K562 (cell line): ENCODE measurements around the gene CFAP20DC. TPM values are rescaled to one million over a fixed set of nuclear protein-coding genes. Genes with fewer than 3 reads are reported as not detected.
"Not testable (repeated sequence)": the region's sequence is repeated elsewhere in the genome, so short reads cannot be mapped to it uniquely, and the experiment has no call there.

Experiments
- ATAC-seq: fragments of 200-7000 bp; cut with Tn5 transposase; 3 replicates; pipeline ENCODE4 v1.9.1; 2020; ENCODE audit warnings: moderate library complexity
- BruUV-seq: library from RNA; stranded (reverse); fragments of 400-500 nt; replicated peaks from 2 replicates; lab custom pipeline; 2021; lab: Mats Ljungman, UMichigan
- CTCF ChIA-PET: fragments of 300-600 bp; formaldehyde crosslinking; extraction: SDS; loops from one replicate; lab custom pipeline; 2021; ENCODE audit warnings: low intra/inter-chr PET ratio; lab: Yijun Ruan, JAX
- POLR2A ChIA-PET: fragments of 300-600, 350-650 bp; sonication (Branson Sonifier 250); formaldehyde crosslinking; extraction: SDS; loops from one replicate; lab custom pipeline; 2021; ENCODE audit warnings: antibody characterized with exemption, inconsistent platforms; lab: Yijun Ruan, JAX
- DNase-seq, 4 experiments: peaks; one replicate each; pipeline versions ENCODE4 v3.0.0 to v3.0.0-alpha.2; 2011 to 2018; ENCODE audit warnings: low spot score in 3 of 4, mixed read lengths in 3 of 4; ENCODE audit errors: extremely low read depth in 1 of 4
- FAIRE-seq: peaks from 2 replicates; lab custom pipeline; 2011; peaks lifted over from hg19 to GRCh38; lab: Jason Lieb, UNC
- H2AFZ ChIP-seq: 2 replicates; pipeline ENCODE4 v1.6.0; 2011; ENCODE audit warnings: low read depth, low read length, control low read depth, inconsistent platforms
- H3K27ac ChIP-seq: fragments of 200-600 bp; 3 replicates; pipeline ENCODE4 v1.8.0; 2011; ENCODE audit warnings: low read depth, mild to moderate bottlenecking, control low read depth, inconsistent platforms, low read length, moderate library complexity, mixed read lengths; ENCODE audit errors: extremely low read depth
- H3K27me3 ChIP-seq, 2 experiments: fragments of 300-600 bp in 1 of 2; 2 replicates in 1 of 2; 3 replicates in 1 of 2; pipeline versions ENCODE4 v1.6.0 to v1.8.0; 2011; ENCODE audit warnings: inconsistent platforms in 2 of 2, low read length in 2 of 2, mild to moderate bottlenecking in 1 of 2, mixed read lengths in 1 of 2, moderate library complexity in 1 of 2; ENCODE audit not compliant: control insufficient read depth in 2 of 2, insufficient read depth in 2 of 2
- H3K36me3 ChIP-seq: fragments of 300-600 bp; 3 replicates; pipeline ENCODE4 v1.8.0; 2011; ENCODE audit warnings: mild to moderate bottlenecking, low read length, inconsistent platforms; ENCODE audit not compliant: control insufficient read depth, insufficient read depth
- H3K4me1 ChIP-seq, 2 experiments: fragments of 200-600 bp in 1 of 2; replicated peaks in 1 of 2; 2 replicates in 1 of 2; 3 replicates in 1 of 2; pipeline versions ENCODE4 v1.5.1 to v1.8.0; 2011; ENCODE audit warnings: inconsistent platforms in 2 of 2, low read length in 2 of 2, mild to moderate bottlenecking in 1 of 2, mixed read lengths in 1 of 2, moderate library complexity in 1 of 2; ENCODE audit not compliant: control insufficient read depth in 2 of 2, insufficient read depth in 2 of 2
- H3K4me2 ChIP-seq: 2 replicates; pipeline ENCODE4 v1.6.1; 2011; ENCODE audit warnings: low read length, control low read depth, inconsistent platforms, mixed read lengths; ENCODE audit not compliant: insufficient read depth
- H3K4me3 ChIP-seq: fragments of 200-600 bp; sonication (generic), shearing (Covaris generic); 2 replicates; pipeline ENCODE4 v1.5.1; 2016; ENCODE audit warnings: control low read depth, inconsistent platforms
- H3K79me2 ChIP-seq: fragments of 200-600 bp; 3 replicates; pipeline ENCODE4 v1.8.0; 2011; ENCODE audit warnings: low read length, inconsistent platforms; ENCODE audit not compliant: control insufficient read depth, insufficient read depth
- H3K9ac ChIP-seq, 2 experiments: 2 replicates each; pipeline versions ENCODE4 v1.6.0 to v1.6.1; 2011; ENCODE audit warnings: low read depth in 2 of 2, low read length in 2 of 2, control low read depth in 1 of 2, inconsistent platforms in 1 of 2, mild to moderate bottlenecking in 1 of 2, mixed read lengths in 1 of 2; ENCODE audit not compliant: insufficient read depth in 1 of 2
- H3K9me1 ChIP-seq: one replicate; pipeline ENCODE4 v1.6.0; 2011; ENCODE audit warnings: inconsistent platforms, mild to moderate bottlenecking, low read length, moderate library complexity; ENCODE audit not compliant: control insufficient read depth, insufficient read depth
- H3K9me3 ChIP-seq: replicated peaks from 2 replicates; pipeline ENCODE4 v1.5.1; 2011; ENCODE audit warnings: low read depth, low read length, inconsistent platforms; ENCODE audit not compliant: control insufficient read depth, insufficient read depth
- H4K20me1 ChIP-seq: replicated peaks from 2 replicates; pipeline ENCODE4 v1.6.1; 2011; ENCODE audit warnings: low read length, inconsistent platforms, mixed read lengths; ENCODE audit not compliant: control insufficient read depth, insufficient read depth
- C11orf30 ChIP-seq: fragments of 450-650 bp; IDR thresholded peaks from 2 replicates; pipeline ENCODE4 v1.6.1; 2016; ENCODE audit warnings: low read depth, mild to moderate bottlenecking
- ESRRA ChIP-seq: fragments of 450-650 bp; IDR thresholded peaks from 2 replicates; pipeline ENCODE4 v1.6.1; 2014; ENCODE audit warnings: low read depth, mild to moderate bottlenecking, moderate library complexity, borderline replicate concordance
- KLF10 ChIP-seq: fragments of 250-450 bp; sonication (Bioruptor Pico); IDR thresholded peaks from 2 replicates; pipeline ENCODE4 v1.6.1; 2021; ENCODE audit warnings: matching md5 sums
- ZNF263 ChIP-seq: sonication (generic); formaldehyde crosslinking; IDR thresholded peaks from 2 replicates; pipeline ENCODE4 v1.8.0; 2022; ENCODE audit warnings: mild to moderate bottlenecking, missing genetic modification reagents, borderline replicate concordance
- WGBS: fragments of 100-300 bp; shearing (Covaris generic); methylation state at CpG from one replicate; pipeline ENCODE4 v1.1.6; 2016; ENCODE audit warnings: low coverage, mixed read lengths; ENCODE audit not compliant: insufficient coverage; ENCODE audit errors: missing lambda C conversion rate; 5-methylcytosine and 5-hydroxymethylcytosine counted together
- in situ Hi-C: fragments of 300-500 bp; cut with MboI; formaldehyde crosslinking; loops from 4 replicates; pipeline ENCODE4 v1.15.0; 2018; ENCODE audit warnings: inconsistent platforms, mixed read lengths
- intact Hi-C: fragments of 100-400 bp; cut with micrococcal nuclease; formaldehyde crosslinking; loops from 2 replicates; pipeline ENCODE4 v1.14.2; 2022
- polyA plus RNA-seq, 8 experiments: library from polyadenylated mRNA; depleted of rRNA in 4 of 8; stranded (reverse) in 5 of 8; unstranded in 3 of 8; fragments of >200 nt; fragmentation: Nextera tagmentation in 2 of 8; fragmentation: Illumina TruSeq in 1 of 8; extraction: Ambion mirVana in 2 of 8; extraction: Trizol in 1 of 8; gene quantifications; 2 replicates each; pipeline versions ENCODE4 v1.2.1 to v1.2.3, GENCODE V29; 2011 to 2014; ENCODE audit warnings: inconsistent platforms in 1 of 8, missing spikeins in 1 of 8
- total RNA-seq, 7 experiments: library from RNA; depleted of rRNA in 6 of 7; stranded (reverse); fragments of >200 nt in 6 of 7; fragmentation: Illumina TruSeq in 2 of 7; extraction: Trizol in 2 of 7; gene quantifications; 2 replicates each; pipeline versions ENCODE4 v1.2.1 to v1.2.3, GENCODE V29; 2011 to 2021; ENCODE audit warnings: low replicate concordance in 1 of 7

CFAP20DC gene
- total and polyA plus RNA-seq, 9 of the 15 experiments (the other 6 are each of a cell fraction or from before 2014, with no cell fraction given), result 1.6 to 5.9 (median 4.6) TPM

DNA sequence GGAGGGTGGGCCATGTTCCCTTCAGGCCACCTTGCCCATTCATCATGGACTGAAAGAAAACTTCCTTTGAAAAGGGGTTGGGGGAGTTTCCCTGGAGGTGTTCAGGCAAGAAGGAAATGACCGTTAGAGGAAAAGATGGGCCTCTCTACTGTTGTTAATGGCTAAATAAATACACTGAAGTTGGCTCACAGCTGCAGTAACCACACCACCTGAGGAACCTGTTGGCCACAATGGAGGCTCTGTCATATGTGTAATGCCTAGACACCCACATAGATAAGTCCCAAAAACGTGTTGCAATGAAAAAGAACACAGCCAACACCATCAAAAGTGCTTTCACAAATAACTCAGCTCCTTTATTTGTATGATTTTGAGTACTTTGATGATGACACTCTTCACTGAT, 345.1 kb downstream of the CFAP20DC start (continued):
- no peak for TF ChIP-seq ESRRA
- TF ChIP-seq C11orf30, result no peak

DNA sequence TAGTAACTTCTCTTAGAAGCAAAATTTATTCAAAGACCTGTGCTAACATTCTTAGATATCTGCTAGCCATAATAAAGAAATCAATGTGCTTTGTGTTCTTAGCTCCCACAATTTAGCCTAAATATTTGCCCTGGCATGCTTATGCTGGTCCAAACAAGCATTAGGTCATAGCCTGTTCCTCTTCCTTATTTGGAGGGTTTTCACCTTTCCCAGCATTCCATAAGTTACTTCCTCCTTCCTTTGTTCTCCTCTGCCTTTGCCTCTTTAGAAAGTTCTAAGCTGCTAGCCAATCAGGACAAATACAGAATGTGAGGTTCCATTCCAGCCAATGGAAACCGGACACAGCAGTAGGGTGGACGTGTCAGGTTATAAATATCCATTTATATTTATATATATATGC, 345.5 kb downstream of the CFAP20DC start:
- H3K4me3 ChIP-seq, H3K4me2 ChIP-seq, ATAC-seq, H3K27ac ChIP-seq, H3K27me3 ChIP-seq, H3K9ac ChIP-seq, intact Hi-C loops, FAIRE-seq, CTCF ChIA-PET, in situ Hi-C loops, H3K9me3 ChIP-seq, BruUV-seq, H3K79me2 ChIP-seq, H2AFZ ChIP-seq, H3K36me3 ChIP-seq, H4K20me1 ChIP-seq, H3K9me1 ChIP-seq, DNase-seq, H3K4me1 ChIP-seq, POLR2A ChIA-PET: not testable (repeated sequence)
- WGBS, result 0% methylated on average over 2 of the region's 2 CpGs

DNA sequence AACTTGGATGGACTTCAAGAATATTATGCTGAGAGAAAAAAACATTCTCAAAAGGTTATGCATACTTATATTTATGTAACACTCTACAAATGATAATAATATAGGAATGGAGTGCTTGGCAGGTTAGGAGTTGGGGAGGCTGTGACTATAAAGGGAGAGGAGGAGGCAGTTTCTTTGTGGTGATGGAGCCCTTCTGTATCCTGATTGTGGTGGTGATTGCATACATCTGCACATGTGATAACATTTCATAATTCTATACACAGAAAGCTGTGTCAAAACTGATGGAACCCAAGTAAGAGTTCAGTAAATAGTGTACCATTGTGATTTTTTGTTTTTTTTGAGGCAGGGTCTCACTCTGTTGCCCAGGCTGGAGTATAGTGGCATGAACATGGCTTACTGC, 351.6 kb downstream of the CFAP20DC start:
- Histone ChIP-seq H3K27me3 (no peaks in the 10 kb centered on the region), H2AFZ (no peak overlapping the region), H3K9me1 (no peaks in the 10 kb centered on the region), H3K4me1 (no peaks in the 10 kb centered on the region), H3K27ac (no peak overlapping the region), H3K9ac (no peak overlapping the region), H3K4me2 (no peak overlapping the region), H3K36me3 (no peaks in the 10 kb centered on the region), H3K9me3 (no peaks in the 10 kb centered on the region), H3K4me3 (no peak overlapping the region), H3K79me2 (no peaks in the 10 kb centered on the region), H4K20me1 (no peaks in the 10 kb centered on the region)
- CTCF ChIA-PET, result no interaction called here
- POLR2A ChIA-PET, result no interaction called here
- no peak for FAIRE-seq
- intact Hi-C loops (no loop called here), in situ Hi-C loops (no loop called here)
- BruUV-seq, result no TSS peak
- DNase-seq, result no peak
- ATAC-seq, result no peak
- TF ChIP-seq KLF10 (CRISPR knock-in tag) (no peak), ZNF263 (CRISPR knock-in tag) (no peak)
